Brain microvascular endothelial cell (primary cell): ENCODE results near the gene ZNF836.
A peak's percentile ranks its signal among the peaks of the same experiment; 100 is the strongest.

Source experiments
- DNase-seq: peaks from one replicate; pipeline ENCODE4 v3.0.0-alpha.2; 2020
- H3K27ac ChIP-seq: fragments of 250-450 bp; sonication (Bioruptor Pico); 2 replicates; pipeline ENCODE4 v1.5.1; 2020; ENCODE audit warnings: mild to moderate bottlenecking, moderate library complexity
- H3K27me3 ChIP-seq: fragments of 250-450 bp; sonication (Bioruptor Pico); replicated peaks from 2 replicates; pipeline ENCODE4 v1.5.1; 2020; ENCODE audit warnings: mild to moderate bottlenecking
- H3K36me3 ChIP-seq: fragments of 250-450 bp; sonication (Bioruptor Pico); replicated peaks from 2 replicates; pipeline ENCODE4 v1.5.1; 2020; ENCODE audit warnings: mild to moderate bottlenecking
- H3K4me3 ChIP-seq: 2 replicates; pipeline ENCODE4 v1.5.1; 2011; ENCODE audit warnings: low read depth, mild to moderate bottlenecking, control low read depth, low read length, moderate library complexity
- in situ Hi-C: cut with HindIII; loops from 2 replicates; pipeline ENCODE4 v1.10.0; 2017; ENCODE audit warnings: low sequenced_read_pairs, low pct_ligation_motif_present
- TF ChIP-seq, protein P1 (sequence below): IDR thresholded peaks from 2 replicates; pipeline ENCODE4 v1.5.1; 2011; ENCODE audit warnings: low read depth, mild to moderate bottlenecking, moderate library complexity, low read length, control low read depth, inconsistent platforms; ENCODE audit errors: missing control alignments

Gene ZNF836

DNA sequence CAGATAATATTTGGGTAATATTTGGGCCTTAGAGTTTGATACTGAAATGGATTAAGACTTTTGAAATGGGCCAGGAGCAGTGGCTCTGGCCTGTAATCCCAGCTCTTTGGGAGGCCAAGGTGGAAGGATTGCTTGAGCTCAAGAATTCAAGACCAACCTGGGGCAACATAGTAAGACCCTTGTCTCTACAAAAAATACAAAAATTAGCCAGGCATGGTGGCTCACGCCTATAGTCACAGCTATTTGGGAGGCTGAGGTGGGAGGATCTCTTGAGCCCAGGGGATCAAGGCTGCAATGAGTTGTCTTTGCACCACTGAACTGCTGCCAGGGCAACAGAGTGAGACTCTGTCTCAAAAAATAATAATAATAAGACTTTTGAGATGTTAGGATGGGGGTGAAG lies 926 bp upstream of the ZNF836 start:
- in situ Hi-C loops: no loop called here
- H3K27ac ChIP-seq: no peak overlapping the region
- DNase-seq: no peak

DNA sequence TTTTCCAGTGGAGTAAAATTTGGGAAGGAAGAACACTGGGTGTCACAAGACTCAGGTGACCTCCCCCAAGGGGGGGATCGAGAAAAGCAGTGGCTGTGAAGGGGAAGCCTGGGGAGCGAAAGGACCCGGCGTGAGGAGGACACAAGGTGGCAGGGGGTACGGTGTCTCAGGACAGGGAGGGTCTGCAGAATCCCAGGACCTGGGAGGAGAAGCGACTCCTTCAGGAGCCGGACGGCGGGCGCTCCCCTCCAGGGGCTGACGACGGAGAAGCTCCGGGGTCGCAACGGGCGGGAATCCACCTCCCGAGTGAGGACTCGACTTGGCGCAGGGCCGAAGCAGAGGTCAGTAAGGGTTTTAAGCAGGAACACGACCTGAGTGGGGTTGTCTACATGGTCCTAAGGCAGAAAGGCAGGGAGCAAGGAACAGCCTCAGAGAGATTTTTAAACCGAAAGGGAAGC lies 529 bp downstream of the ZNF836 start:
- Histone ChIP-seq H3K27me3 (no peaks in the 10 kb centered on the region), H3K4me3 (peak overlapping the region; percentile 93), H3K27ac (no peak overlapping the region), H3K36me3 (peaks cover 4% of the 10 kb centered on the region)
- TF ChIP-seq, protein P1, sequence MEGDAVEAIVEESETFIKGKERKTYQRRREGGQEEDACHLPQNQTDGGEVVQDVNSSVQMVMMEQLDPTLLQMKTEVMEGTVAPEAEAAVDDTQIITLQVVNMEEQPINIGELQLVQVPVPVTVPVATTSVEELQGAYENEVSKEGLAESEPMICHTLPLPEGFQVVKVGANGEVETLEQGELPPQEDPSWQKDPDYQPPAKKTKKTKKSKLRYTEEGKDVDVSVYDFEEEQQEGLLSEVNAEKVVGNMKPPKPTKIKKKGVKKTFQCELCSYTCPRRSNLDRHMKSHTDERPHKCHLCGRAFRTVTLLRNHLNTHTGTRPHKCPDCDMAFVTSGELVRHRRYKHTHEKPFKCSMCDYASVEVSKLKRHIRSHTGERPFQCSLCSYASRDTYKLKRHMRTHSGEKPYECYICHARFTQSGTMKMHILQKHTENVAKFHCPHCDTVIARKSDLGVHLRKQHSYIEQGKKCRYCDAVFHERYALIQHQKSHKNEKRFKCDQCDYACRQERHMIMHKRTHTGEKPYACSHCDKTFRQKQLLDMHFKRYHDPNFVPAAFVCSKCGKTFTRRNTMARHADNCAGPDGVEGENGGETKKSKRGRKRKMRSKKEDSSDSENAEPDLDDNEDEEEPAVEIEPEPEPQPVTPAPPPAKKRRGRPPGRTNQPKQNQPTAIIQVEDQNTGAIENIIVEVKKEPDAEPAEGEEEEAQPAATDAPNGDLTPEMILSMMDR: peak; percentile 13
- in situ Hi-C loops: no loop called here
- no peak for DNase-seq

More for the DNA sequence above, 926 bp upstream of the ZNF836 start:
- Histone ChIP-seq H3K27me3 (no peaks in the 10 kb centered on the region), H3K4me3 (no peak overlapping the region), H3K36me3 (peaks cover 4% of the 10 kb centered on the region)
- TF ChIP-seq, protein P1: no peak

DNA sequence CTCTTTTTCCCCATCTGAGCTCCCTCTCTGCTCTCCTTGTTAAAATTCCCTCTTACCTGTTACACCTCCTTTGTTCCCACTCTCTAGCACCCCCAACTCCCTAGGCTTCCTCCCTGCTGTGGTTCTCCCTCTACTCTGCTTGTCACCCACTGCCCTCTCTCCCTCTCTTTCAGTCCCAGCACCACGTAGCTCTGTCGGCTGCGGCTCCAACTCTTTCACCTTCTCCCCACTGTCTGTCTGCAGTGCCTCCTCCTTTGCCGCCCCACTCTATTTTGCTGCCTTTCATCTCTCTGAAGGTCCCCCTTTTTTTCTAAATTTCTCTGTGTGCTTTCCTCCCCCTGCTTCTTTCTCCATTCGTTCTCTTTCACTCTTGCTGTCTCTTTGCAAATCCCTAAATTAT lies 1.1 kb downstream of the ZNF836 start:
- Histone ChIP-seq H3K27me3 (no peaks in the 10 kb centered on the region), H3K4me3 (peak overlapping the region; percentile 93), H3K27ac (no peak overlapping the region), H3K36me3 (peaks cover 4% of the 10 kb centered on the region)
- TF ChIP-seq, protein P1: no peak
- DNase-seq: no peak
- in situ Hi-C loops: no loop called here

DNA sequence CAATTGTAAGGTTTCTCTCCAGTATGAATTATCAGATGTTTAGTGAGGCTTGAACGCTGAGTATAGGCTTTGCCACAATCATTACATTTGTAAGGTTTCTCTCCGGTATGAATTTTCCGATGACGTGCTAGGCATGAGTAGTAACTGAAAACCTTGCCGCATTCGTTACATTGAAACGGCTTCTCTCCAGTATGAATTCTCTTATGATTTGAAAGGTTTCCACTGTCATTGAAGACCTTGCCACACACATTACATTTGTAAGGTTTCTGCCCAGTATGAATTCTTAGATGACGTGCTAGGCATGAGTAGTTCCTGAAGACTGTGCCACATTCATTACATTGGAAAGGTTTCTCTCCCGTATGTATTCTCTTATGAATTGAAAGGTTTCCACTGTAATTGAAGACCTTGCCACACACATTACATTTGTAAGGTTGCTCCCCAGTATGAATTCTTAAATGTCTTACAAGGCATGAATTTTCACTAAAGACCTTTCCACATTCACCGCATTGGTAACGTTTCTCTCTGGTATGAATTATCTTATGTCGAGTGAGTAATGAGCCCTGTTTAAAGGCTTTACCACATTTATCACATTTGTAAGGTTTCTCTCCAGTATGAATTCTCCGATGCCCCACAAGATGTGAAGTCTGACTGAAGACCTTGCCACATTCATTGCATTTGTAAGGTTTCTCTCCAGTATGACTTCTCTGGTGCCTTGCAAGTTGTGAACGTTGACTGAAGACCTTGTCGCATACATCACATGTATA lies 15.6 kb downstream of the ZNF836 start:
- in situ Hi-C loops: no loop called here
- H3K4me3 ChIP-seq: no peak overlapping the region
- H3K36me3 ChIP-seq: peaks cover 10% of the 10 kb centered on the region
- no peaks in the 10 kb centered on the region for H3K27me3 ChIP-seq
- H3K27ac ChIP-seq: no peak overlapping the region
- TF ChIP-seq, protein P1: no peak
- DNase-seq: no peak

DNA sequence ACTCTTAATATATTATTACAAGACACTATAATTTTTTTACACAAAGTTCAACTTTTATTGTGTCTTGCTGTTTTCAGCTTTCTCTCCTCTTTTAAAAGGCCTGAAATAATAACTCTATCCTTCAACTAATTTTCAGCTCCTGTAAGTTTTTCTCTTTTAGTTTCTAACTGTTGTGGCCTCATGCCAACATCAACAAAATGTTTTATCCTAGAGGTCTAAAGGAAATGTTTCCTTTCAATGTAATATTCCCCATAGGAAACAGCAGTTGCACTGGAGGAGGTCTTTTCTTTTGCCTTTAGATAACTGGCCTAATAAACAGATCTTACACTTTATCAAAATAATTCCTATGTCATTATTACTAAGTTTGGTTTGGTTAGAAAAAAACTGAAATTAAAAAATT lies 23.2 kb downstream of the ZNF836 start:
- Histone ChIP-seq H3K36me3 (no peaks in the 10 kb centered on the region), H3K27ac (no peak overlapping the region), H3K4me3 (no peak overlapping the region), H3K27me3 (no peaks in the 10 kb centered on the region)
- DNase-seq: no peak
- in situ Hi-C loops: no loop called here
- TF ChIP-seq, protein P1: no peak
